OCI-LY7 (cell line): ENCODE measurements around the gene RCL1. TPM values are rescaled to one million over a fixed set of nuclear protein-coding genes. Genes with fewer than 3 reads are reported as not detected.

ENCODE experiments used
- BruUV-seq: library from RNA; stranded (reverse); fragments of 400-500 nt; replicated peaks from 2 replicates; lab custom pipeline; 2021; lab: Mats Ljungman, UMichigan
- CTCF ChIA-PET: fragments of 300-600 bp; sonication (Branson Sonifier 250); formaldehyde crosslinking; loops from one replicate; lab custom pipeline; 2022; ENCODE audit warnings: antibody characterized with exemption; ENCODE audit not compliant: unreplicated experiment; lab: Charles Lee
- POLR2A ChIA-PET: fragments of 300-600 bp; sonication (Branson Sonifier 250); formaldehyde crosslinking; loops from one replicate; lab custom pipeline; 2022; ENCODE audit warnings: antibody characterized with exemption; lab: Charles Lee
- DNase-seq: peaks from one replicate; pipeline ENCODE4 v3.0.0-alpha.2; 2015; ENCODE audit warnings: low spot score
- H2AFZ ChIP-seq: fragments of 200-600 bp; sonication (generic), shearing (Covaris generic); 2 replicates; pipeline ENCODE4 v1.6.1; 2014; ENCODE audit warnings: mild to moderate bottlenecking, antibody characterized with exemption, low read length, moderate library complexity
- H3K27ac ChIP-seq: fragments of 200-600 bp; sonication (generic); 2 replicates; pipeline ENCODE4 v1.5.1; 2014; ENCODE audit warnings: mixed run types, low read depth, mild to moderate bottlenecking, moderate library complexity, low read length, inconsistent platforms; ENCODE audit not compliant: poor library complexity, severe bottlenecking
- H3K36me3 ChIP-seq: fragments of 200-600 bp; sonication (generic); 2 replicates; pipeline ENCODE4 v1.6.1; 2014; ENCODE audit warnings: mild to moderate bottlenecking, antibody characterized with exemption, low read length, moderate library complexity, mixed read lengths; ENCODE audit not compliant: insufficient read depth
- H3K4me1 ChIP-seq: fragments of 200-600 bp; sonication (generic); 2 replicates; pipeline ENCODE4 v1.5.1; 2014; ENCODE audit warnings: mild to moderate bottlenecking, low read length; ENCODE audit not compliant: insufficient read depth, poor library complexity, severe bottlenecking
- H3K4me2 ChIP-seq: fragments of 200-600 bp; sonication (generic); 2 replicates; pipeline ENCODE4 v1.6.1; 2014; ENCODE audit warnings: mild to moderate bottlenecking, low read length
- H3K4me3 ChIP-seq: fragments of 200-600 bp; sonication (generic); 2 replicates; pipeline ENCODE4 v1.5.1; 2014; ENCODE audit warnings: mild to moderate bottlenecking, low read depth, low read length; ENCODE audit not compliant: poor library complexity, severe bottlenecking
- H3K79me2 ChIP-seq: fragments of 200-600 bp; sonication (generic); 2 replicates; pipeline ENCODE4 v1.6.1; 2016; ENCODE audit warnings: low read depth, mild to moderate bottlenecking, low read length, moderate library complexity, mixed read lengths; ENCODE audit not compliant: insufficient read depth
- H3K9me2 ChIP-seq: fragments of 200-600 bp; sonication (generic); 2 replicates; pipeline ENCODE4 v1.6.1; 2016; ENCODE audit warnings: mild to moderate bottlenecking, low read length, mixed read lengths; ENCODE audit not compliant: insufficient read depth
- H3K9me3 ChIP-seq: fragments of 200-600 bp; sonication (generic); 2 replicates; pipeline ENCODE4 v1.6.1; 2014; ENCODE audit warnings: mild to moderate bottlenecking, mixed run types, low read length, mixed read lengths
- H4K20me1 ChIP-seq: fragments of 200-600 bp; sonication (generic); 2 replicates; pipeline ENCODE4 v1.6.1; 2014; ENCODE audit warnings: mild to moderate bottlenecking, antibody characterized with exemption, low read length, moderate library complexity, mixed read lengths; ENCODE audit not compliant: insufficient read depth
- CTCF ChIP-seq: fragments of 200-600 bp; sonication (generic); conservative IDR thresholded peaks from 2 replicates; pipeline ENCODE4 v1.5.1; 2014; ENCODE audit warnings: mild to moderate bottlenecking, antibody characterized with exemption, low read length, moderate library complexity, mixed read lengths
- EZH2phosphoT487 ChIP-seq: fragments of 200-600 bp; sonication (generic); IDR thresholded peaks from 2 replicates; pipeline ENCODE4 v1.6.1; 2018; ENCODE audit warnings: low read depth, borderline replicate concordance, mild to moderate bottlenecking, mixed run types, antibody characterized with exemption, low read length, moderate library complexity, mixed read lengths
- intact Hi-C: fragments of 100-400 bp; cut with micrococcal nuclease; formaldehyde crosslinking; loops from one replicate; pipeline ENCODE4 v1.10.0; 2022; ENCODE audit not compliant: unreplicated experiment
- total RNA-seq, 2 experiments: library from RNA; depleted of rRNA in 1 of 2; stranded (reverse); fragments of >200 nt in 1 of 2; shearing (Covaris generic) in 1 of 2; gene quantifications; 2 replicates each; pipeline ENCODE4 v1.2.3, GENCODE V29; 2014 to 2022

RCL1 gene
- total RNA-seq, 2 experiments from 2014 or later: 27.5 to 31.3 TPM

DNA sequence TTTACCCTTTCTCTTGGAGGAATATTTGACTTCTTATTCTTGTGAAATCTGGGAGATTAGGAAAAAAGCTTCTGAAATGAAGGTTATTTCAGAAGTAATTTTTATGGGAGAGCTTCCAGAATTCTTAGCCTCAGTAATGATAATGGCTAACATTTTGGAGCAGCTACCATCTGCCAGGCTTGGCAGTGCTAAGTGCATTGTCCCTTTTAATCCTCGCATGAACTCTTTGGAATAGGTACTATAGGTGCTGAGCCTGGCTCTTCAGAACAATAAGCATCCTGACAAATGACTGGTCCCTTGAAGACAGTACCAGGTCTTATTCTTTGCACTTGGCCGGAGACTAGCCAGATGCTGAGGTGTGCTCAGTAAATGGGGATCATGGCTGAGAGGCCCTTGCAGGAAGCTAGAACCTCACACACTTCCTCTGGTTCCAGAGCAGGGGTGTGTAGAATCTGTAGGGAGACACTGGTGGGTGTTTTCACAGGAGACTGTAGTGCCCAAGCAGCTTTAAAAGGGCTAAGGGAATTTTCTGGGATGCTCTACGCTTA is 90.7 kb downstream of the RCL1 start:
- Histone ChIP-seq H2AFZ (no peak overlapping the region), H4K20me1 (no peaks in the 10 kb centered on the region), H3K4me2 (no peak overlapping the region), H3K4me3 (no peak overlapping the region), H3K4me1 (no peaks in the 10 kb centered on the region), H3K9me3 (no peaks in the 10 kb centered on the region), H3K79me2 (no peaks in the 10 kb centered on the region), H3K9me2 (no peaks in the 10 kb centered on the region), H3K36me3 (no peaks in the 10 kb centered on the region), H3K27ac (no peak overlapping the region)
- DNase-seq: no peak
- intact Hi-C loops: no loop called here
- no TSS peak for BruUV-seq
- POLR2A ChIA-PET: interaction anchor here (1.6 kb wide), 1 partner anchor 13 kb away, joined by 4 read pairs; no protein-coding TSS in a partner anchor
- no peak for TF ChIP-seq EZH2phosphoT487
- CTCF ChIA-PET: no interaction called here

GRCh38 chr9:4886698-4887097 is 94.0 kb downstream of the RCL1 start:
- intact Hi-C loops: no loop called here
- no peaks in the 10 kb centered on the region for H3K9me2 ChIP-seq
- no peak overlapping the region for H3K4me2 ChIP-seq
- no peak overlapping the region for H3K4me3 ChIP-seq
- CTCF ChIA-PET: no interaction called here
- no peak for DNase-seq
- no peaks in the 10 kb centered on the region for H3K9me3 ChIP-seq
- H4K20me1 ChIP-seq: no peaks in the 10 kb centered on the region
- no peaks in the 10 kb centered on the region for H3K4me1 ChIP-seq
- POLR2A ChIA-PET: interaction anchor here (0.6 to 0.7 kb wide), 4 partner anchors 17 to 155 kb away, joined by 3 to 8 read pairs (median 3); no protein-coding TSS in a partner anchor
- H3K36me3 ChIP-seq: no peaks in the 10 kb centered on the region
- no peaks in the 10 kb centered on the region for H3K79me2 ChIP-seq
- no TSS peak for BruUV-seq
- TF ChIP-seq CTCF (no peak), EZH2phosphoT487 (no peak)
- no peak overlapping the region for H2AFZ ChIP-seq
- H3K27ac ChIP-seq: no peak overlapping the region

GRCh38 chr9:4887556-4887955 is 94.8 kb downstream of the RCL1 start:
- Histone ChIP-seq H3K9me3 (no peaks in the 10 kb centered on the region), H3K4me3 (no peak overlapping the region), H3K4me2 (no peak overlapping the region), H3K9me2 (no peaks in the 10 kb centered on the region), H3K79me2 (no peaks in the 10 kb centered on the region), H3K27ac (no peak overlapping the region), H3K4me1 (no peaks in the 10 kb centered on the region), H2AFZ (no peak overlapping the region), H4K20me1 (no peaks in the 10 kb centered on the region), H3K36me3 (no peaks in the 10 kb centered on the region)
- ChIA-PET CTCF (no interaction called here), POLR2A (no interaction called here)
- intact Hi-C loops: no loop called here
- BruUV-seq: no TSS peak
- DNase-seq: no peak
- TF ChIP-seq CTCF: no peak
- no peak for TF ChIP-seq EZH2phosphoT487
